ENCODE measurements around the gene KLHL21.
A peak's percentile ranks its signal among the peaks of the same experiment; 100 is the strongest.

KLHL21 gene

GRCh38 chr1:6599141-6599975 lies 3.3 kb downstream of the KLHL21 start:
- DNase-seq, result no peak

- no peak for DNase-seq
Measured at GRCh38 chr1:6597777-6598131, 4.9 kb downstream of the KLHL21 start.

DNA sequence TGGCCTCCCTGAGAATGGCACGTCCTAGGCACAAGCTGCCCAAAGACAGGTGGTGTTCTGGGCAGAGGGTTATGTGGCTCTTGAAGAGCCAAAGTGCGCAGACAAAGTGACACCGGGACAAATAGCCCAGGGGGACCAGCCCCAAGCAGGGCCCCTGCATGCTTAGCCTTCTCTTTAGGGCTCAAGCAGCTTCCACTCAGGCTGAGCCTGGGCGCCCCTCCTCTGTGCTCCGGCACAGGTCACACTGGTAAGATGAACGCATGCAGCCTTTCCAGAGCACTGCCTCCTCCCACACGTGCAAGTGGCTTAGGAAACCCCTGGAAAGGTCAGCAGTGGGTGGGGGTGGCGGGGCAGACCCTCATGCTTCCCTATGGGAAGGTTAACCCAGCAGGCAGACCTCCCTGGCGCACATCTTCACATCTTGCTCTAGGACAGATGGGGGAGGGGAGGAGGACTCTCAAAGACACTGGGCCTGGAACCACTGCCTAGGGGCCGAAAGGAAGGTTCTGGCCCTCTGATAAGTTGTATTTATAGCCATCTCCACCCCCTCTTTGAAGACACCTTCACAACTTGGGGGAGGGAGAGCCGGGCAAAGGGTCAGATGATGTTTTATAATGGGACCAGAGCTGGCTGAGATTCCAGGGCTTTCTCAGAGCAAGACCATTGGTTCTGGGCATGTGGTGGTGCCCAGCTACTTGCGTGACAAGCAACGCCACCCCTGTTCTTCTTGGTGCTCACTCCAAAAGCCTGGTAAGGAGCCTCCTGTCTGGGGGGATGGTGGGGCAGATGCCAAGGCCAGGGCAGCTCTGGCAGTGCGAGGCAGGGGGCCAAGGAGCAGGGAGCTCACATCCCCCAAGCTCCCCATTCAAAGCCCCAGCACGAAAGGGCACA lies 5.5 kb downstream of the KLHL21 start:
- no peak for DNase-seq

- DNase-seq, result no peak
Measured at GRCh38 chr1:6596351-6596750, 6.3 kb downstream of the KLHL21 start.

DNA sequence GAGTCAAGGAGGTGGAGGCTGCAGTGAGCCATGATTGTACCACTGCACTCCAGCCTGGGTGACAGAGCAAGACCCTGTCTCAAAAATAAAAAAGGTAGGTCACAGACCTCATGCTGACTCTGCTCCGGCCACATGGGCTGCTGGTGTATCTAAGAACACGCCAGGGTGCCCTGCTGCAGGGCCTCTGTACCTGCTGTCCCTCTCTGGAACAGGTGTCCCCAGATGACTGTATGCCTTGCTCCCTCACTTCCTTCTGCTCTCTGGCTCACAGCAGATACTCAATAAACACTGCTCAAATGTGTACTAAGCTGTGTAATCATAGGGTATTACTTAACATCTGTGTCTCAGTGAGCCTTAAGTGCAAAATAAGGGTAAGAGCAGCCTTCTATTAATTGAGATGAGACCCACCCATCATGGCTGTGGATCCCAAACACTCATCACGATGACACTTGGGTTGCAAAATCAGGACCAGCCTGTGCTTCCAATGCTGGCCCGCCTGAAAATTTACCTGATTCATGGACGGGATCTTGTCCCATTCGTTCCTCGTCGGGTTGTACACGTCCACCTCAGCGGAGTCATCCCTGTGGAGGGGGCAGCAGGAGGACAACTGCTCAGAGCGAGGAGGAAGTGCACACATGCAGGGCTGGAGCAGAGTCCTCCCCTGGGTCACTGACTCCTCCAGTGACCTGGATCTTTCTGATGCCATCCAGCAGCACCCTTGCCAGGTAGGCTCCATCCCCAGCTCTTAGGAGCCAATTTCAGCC lies 7.5 kb downstream of the KLHL21 start:
- peak in 1 of 2 experiments; percentile 51 for DNase-seq

GRCh38 chr1:6593810-6594209 lies 8.9 kb downstream of the KLHL21 start:
- no peak for DNase-seq

DNA sequence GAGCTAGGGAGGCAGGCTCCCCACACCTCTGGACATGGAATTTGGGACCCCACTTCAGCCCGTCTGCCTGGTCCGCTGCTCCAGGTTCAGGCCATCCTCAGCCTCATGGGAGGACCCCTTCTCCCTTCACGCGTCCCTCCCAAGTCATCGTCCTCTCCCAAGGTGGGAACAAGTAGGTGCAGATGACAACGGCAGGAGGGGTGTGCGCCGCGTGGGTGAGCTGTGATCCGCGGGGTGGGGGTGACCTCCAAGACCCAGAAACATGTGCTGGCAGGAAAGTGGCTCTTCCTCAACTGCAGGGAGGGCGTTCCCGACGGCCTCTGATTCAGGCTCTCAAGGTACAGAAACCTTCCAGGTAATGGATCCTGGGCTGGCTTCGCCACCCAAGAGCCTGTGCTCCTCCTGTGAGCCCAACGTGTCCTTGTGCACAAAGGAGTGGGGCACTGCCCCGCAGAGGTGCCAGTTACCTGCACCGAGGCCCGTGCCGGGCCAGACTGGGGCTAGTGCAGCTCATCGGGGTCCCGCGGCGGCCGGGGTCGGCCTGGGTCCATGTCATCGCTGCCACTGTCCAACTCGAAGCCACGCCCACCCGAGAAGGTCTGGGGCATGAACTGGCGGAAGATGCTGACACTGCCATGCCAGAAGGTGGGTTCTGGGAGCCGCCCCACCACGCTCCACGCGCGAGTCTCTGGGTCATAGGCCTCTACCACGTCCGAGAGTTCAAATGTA lies 9.6 kb downstream of the KLHL21 start:
- DNase-seq, result no peak

DNA sequence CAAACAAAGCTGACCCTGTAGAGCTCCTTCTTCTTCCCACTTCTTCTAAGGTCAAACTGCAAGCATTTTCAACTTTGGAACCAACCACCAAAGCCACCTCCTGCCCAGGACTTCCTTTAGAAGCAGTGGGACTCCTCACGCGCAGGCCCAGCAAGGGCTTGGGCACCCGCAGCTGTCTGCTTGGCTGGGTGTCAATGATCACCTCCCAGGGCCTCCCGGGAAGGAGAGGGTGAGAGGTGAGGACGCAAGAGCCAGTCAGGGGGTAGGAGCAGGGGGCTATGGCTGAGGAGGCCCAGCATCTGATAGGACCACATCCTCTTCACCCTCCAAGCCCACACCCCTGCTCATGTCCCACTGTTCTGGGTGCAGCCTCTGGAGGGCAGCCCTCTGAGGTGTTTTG lies 10.2 kb downstream of the KLHL21 start:
- DNase-seq, result no peak

- DNase-seq, result no peak
Measured at GRCh38 chr1:6591644-6592043, 11.0 kb downstream of the KLHL21 start.

DNA sequence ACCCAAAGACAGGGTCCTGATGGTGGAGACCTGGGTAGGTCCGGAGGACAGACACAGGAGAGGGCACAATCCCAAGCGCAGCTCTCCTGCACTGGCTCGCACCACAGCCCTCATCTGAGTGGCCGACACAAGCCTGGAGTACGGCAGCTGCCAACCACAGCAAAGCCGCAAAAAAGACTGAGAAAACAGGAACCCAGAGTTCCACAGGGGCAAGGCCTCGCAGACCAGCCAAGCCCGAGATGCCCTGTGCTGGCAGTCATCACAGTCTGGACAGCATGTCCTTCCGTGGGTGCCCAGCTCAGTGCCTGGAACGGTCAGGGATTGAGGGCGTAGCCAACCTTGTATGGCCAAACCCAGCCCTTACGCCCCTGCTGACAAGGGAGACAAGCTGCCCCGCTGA lies 11.4 kb downstream of the KLHL21 start:
- DNase-seq, result no peak

- DNase-seq, result no peak
Measured at GRCh38 chr1:6590046-6590445, 12.6 kb downstream of the KLHL21 start.

DNA sequence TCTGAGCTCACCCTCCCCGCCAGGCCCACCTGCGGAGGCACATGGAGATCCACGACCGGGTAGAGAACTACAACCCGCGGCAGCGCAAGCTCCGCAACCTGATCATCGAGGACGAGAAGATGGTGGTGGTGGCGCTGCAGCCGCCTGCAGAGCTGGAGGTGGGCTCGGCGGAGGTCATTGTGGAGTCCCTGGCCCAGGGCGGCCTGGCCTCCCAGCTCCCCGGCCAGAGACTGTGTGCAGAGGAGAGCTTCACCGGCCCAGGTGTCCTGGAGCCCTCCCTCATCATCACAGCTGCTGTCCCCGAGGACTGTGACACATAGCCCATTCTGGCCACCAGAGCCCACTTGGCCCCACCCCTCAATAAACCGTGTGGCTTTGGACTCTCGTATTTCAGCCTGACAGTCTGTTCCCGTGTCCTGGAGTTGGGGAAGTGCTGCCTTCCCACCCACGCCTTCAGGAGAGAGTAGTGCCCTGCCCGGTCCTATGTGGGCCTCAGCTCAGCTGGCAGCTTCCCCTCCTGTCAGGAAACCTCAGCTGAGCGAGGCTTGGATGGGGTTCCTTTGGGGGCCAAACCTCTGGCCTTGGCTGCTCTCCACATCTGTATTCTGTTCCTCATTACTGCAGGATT lies 13.7 kb downstream of the KLHL21 start:
- DNase-seq, result peak in 1 of 2 experiments; percentile 24

GRCh38 chr1:6588128-6588892 lies 14.4 kb downstream of the KLHL21 start:
- DNase-seq, result no peak

DNA sequence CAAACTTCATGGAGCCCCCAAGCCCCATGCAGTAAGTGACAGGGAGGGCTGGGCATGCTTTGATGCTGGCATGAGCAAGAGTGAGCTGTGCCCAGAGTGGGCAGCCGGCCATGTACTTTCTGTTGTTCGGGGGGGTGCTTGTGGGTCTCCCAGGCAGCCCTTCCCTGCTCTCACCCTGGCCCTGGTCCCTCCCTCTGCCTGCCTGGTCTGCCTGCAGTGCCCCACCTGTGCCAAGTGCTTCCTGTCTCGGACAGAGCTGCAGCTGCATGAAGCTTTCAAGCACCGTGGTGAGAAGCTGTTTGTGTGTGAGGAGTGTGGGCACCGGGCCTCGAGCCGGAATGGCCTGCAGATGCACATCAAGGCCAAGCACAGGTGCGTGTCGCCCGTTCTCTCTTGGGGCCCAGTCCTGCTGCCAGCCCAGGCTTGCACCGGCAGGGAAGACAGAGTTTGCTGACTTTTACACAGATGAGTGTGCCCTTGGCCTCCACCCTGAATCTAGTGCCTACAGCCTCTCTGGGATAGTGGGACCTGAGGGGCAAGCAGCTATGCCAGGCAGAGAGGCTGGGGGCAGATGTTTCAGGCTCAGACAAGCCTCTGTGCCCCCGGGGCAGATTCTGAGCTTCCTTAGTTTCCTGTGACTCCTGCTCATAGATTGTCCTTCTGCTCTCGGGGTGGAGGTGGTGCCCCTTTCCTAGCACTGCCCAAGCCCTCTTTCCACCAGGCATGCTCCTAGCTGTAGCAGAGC lies 15.2 kb downstream of the KLHL21 start:
- no peak for DNase-seq

- DNase-seq, result no peak
Measured at GRCh38 chr1:6586404-6586816, 16.3 kb downstream of the KLHL21 start.

DNA sequence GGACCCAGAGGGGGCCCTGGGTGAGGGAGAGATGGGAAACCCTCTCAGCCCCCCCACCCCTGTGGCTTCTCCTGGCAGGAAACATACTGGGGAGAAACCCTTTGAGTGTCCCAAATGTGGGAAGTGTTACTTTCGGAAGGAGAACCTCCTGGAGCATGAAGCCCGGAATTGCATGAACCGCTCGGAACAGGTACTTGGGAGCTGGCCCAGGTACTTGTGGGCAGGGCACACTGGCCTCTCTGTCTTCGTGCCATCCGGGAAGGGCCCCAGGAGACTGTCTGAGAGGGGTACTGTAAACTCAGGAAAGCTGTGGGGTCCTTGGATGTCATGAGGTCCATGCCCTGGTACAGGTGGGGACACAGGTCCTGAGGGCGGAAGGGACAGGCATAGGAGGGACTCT lies 16.8 kb downstream of the KLHL21 start:
- DNase-seq, result no peak

GRCh38 chr1:6585081-6585722 lies 17.5 kb downstream of the KLHL21 start:
- DNase-seq, result no peak

DNA sequence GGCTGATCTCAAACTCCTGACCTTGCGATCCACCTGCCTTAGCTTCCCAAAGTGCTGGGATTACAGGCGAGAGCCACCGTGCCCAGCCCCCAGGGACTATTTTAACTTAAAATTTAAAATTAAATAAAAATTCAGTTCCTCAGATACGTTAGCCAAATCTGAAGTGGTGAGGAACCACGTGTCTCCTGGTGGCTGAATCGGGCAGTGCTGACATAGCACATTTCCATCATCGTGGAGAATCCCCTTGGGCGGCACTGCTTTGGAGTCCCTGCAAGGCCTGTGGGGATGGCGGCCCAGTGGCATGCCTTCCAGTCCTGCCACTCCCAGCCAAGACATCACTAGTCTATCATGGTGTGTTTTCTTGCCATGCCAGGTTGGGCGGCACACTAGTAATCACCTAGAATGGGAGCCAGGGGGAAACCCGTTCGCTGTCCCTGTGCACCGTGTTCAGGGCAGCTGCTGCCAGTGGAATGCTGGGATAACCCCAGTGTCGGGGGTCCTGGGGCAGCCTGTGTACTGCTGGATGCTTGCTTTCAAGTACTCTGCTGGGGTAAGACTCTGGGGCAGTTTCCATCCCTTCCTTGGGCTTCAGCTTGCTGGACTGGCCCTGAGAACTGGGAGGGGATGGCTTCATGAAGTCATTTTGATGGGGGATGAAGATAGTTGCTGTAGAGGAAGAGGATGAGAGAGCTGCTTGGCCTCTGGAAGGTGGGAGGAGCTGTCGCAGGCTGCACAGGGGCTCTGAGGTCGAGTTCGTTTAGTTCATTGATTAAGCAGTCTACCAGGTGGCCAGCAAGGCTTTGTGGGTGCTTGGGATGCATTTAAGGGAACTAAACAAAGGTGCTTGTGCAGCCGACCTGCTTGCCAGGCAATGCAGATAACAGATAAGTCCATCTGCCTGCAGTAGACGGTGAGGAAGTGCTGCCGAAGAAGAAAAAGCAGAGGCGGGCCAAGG lies 18.3 kb downstream of the KLHL21 start:
- DNase-seq, result no peak

- DNase-seq, result no peak
Measured at GRCh38 chr1:6582370-6582769, 20.3 kb downstream of the KLHL21 start.
